HepG2 (cell line): ENCODE measurements around the gene PSPH. TPM values are rescaled to one million over a fixed set of nuclear protein-coding genes. Genes with fewer than 3 reads are reported as not detected.

Experiments used
- AKAP8 ChIP-seq: sonication (generic); formaldehyde crosslinking; IDR thresholded peaks from 2 replicates; pipeline ENCODE4 v1.5.1; 2020; ENCODE audit warnings: mild to moderate bottlenecking, missing genetic modification reagents
- ATRX ChIP-seq: sonication (generic); formaldehyde crosslinking; IDR thresholded peaks from 2 replicates; pipeline ENCODE4 v1.4.0; 2020; ENCODE audit warnings: missing genetic modification reagents, borderline replicate concordance
- FOSL2 ChIP-seq: sonication (generic); formaldehyde crosslinking; IDR thresholded peaks from 2 replicates; pipeline ENCODE4 v1.4.0; 2020; ENCODE audit warnings: missing genetic modification reagents
- HNRNPLL ChIP-seq: fragments of 200-400 bp; formaldehyde crosslinking; IDR thresholded peaks from 2 replicates; pipeline ENCODE4 v1.6.1; 2017; ENCODE audit warnings: mild to moderate bottlenecking, low read depth, low read length; ENCODE audit not compliant: poor library complexity, severe bottlenecking
- IKZF4 ChIP-seq: sonication (generic); formaldehyde crosslinking; IDR thresholded peaks from 2 replicates; pipeline ENCODE4 v1.5.1; 2020; ENCODE audit warnings: borderline replicate concordance, mild to moderate bottlenecking, low read depth, missing genetic modification reagents; ENCODE audit errors: not compliant biosample characterization
- KDM2A ChIP-seq: sonication (generic); formaldehyde crosslinking; IDR thresholded peaks from 2 replicates; pipeline ENCODE4 v1.4.0; 2020; ENCODE audit warnings: low read depth, missing genetic modification reagents, borderline replicate concordance
- LBX2 ChIP-seq: sonication (generic); formaldehyde crosslinking; IDR thresholded peaks from 2 replicates; pipeline ENCODE4 v1.5.0; 2020; ENCODE audit warnings: missing genetic modification reagents, mild to moderate bottlenecking, borderline replicate concordance
- MZF1 ChIP-seq: sonication (generic); formaldehyde crosslinking; IDR thresholded peaks from 2 replicates; pipeline ENCODE4 v1.8.1; 2023; ENCODE audit warnings: mild to moderate bottlenecking, missing genetic modification reagents, borderline replicate concordance
- NFIC ChIP-seq: IDR thresholded peaks from 2 replicates; pipeline ENCODE4 v1.6.1; 2012; ENCODE audit warnings: mild to moderate bottlenecking, low read length, inconsistent platforms
- NR1H2 ChIP-seq: sonication (generic); formaldehyde crosslinking; IDR thresholded peaks from 2 replicates; pipeline ENCODE4 v1.8.1; 2022; ENCODE audit warnings: low read depth, missing genetic modification reagents, borderline replicate concordance
- RAD51 ChIP-seq: fragments of 450-650 bp; IDR thresholded peaks from 2 replicates; pipeline ENCODE4 v1.6.1; 2016; ENCODE audit warnings: borderline replicate concordance
- STAG1 ChIP-seq: sonication (generic); formaldehyde crosslinking; IDR thresholded peaks from 2 replicates; pipeline ENCODE4 v1.4.0; 2020; ENCODE audit warnings: missing genetic modification reagents
- TGIF2 ChIP-seq: IDR thresholded peaks from 2 replicates; pipeline ENCODE4 v1.6.1; 2016; ENCODE audit warnings: control low read depth, missing compliant biosample characterization
- XRCC5 ChIP-seq: fragments of 200-400 bp; formaldehyde crosslinking; optimal IDR thresholded peaks from 2 replicates; pipeline ENCODE3; 2017; ENCODE audit warnings: mild to moderate bottlenecking, low read length
- ZFP36 ChIP-seq: fragments of 150-350 bp; IDR thresholded peaks from 2 replicates; pipeline ENCODE4 v1.6.1; 2018; ENCODE audit warnings: borderline replicate concordance, low read length, low read depth; ENCODE audit not compliant: partially characterized antibody
- ZKSCAN1 ChIP-seq: fragments of 150-350 bp; IDR thresholded peaks from 2 replicates; pipeline ENCODE4 v1.6.1; 2014; ENCODE audit warnings: low read length
- ZNF230 ChIP-seq: sonication (generic); formaldehyde crosslinking; IDR thresholded peaks from 2 replicates; pipeline ENCODE4 v1.4.0; 2020; ENCODE audit warnings: mild to moderate bottlenecking, missing genetic modification reagents
- ZNF281 ChIP-seq: sonication (generic); formaldehyde crosslinking; IDR thresholded peaks from 2 replicates; pipeline ENCODE4 v1.4.0; 2020; ENCODE audit warnings: missing genetic modification reagents, borderline replicate concordance
- ZNF605 ChIP-seq: sonication (generic); formaldehyde crosslinking; IDR thresholded peaks from 2 replicates; pipeline ENCODE4 v1.8.0; 2022; ENCODE audit warnings: mild to moderate bottlenecking, missing genetic modification reagents
- ZNF672 ChIP-seq: sonication (generic); formaldehyde crosslinking; IDR thresholded peaks from 2 replicates; pipeline ENCODE4 v1.8.1; 2022; ENCODE audit warnings: missing genetic modification reagents
- ZNF720 ChIP-seq: sonication (generic); formaldehyde crosslinking; IDR thresholded peaks from 2 replicates; pipeline ENCODE4 v1.4.0; 2020; ENCODE audit warnings: missing genetic modification reagents
- ZNF850 ChIP-seq: sonication (generic); formaldehyde crosslinking; conservative IDR thresholded peaks from 2 replicates; pipeline ENCODE4 v1.9.0; 2021; ENCODE audit warnings: mild to moderate bottlenecking, missing genetic modification reagents
- ZZZ3 ChIP-seq: sonication (generic); formaldehyde crosslinking; IDR thresholded peaks from 2 replicates; pipeline ENCODE4 v1.4.0; 2020; ENCODE audit warnings: missing genetic modification reagents, mild to moderate bottlenecking, borderline replicate concordance
- polyA plus RNA-seq, 8 experiments: library from polyadenylated mRNA; depleted of rRNA in 3 of 8; stranded (reverse) in 7 of 8; unstranded in 1 of 8; fragments of >200 nt; fragmentation: Illumina TruSeq in 4 of 8; extraction: Trizol in 4 of 8; gene quantifications; 2 replicates each; pipeline versions ENCODE4 v1.2.1 to v1.2.3, GENCODE V29; 2011 to 2016; ENCODE audit warnings: low read depth in 4 of 8, missing spikeins in 1 of 8, mixed read lengths in 1 of 8; ENCODE audit not compliant: insufficient read depth in 1 of 8
- total RNA-seq, 5 experiments: library from RNA; depleted of rRNA; stranded (reverse); fragments of >200 nt; fragmentation: Illumina TruSeq; extraction: Trizol; gene quantifications; 2 replicates each; pipeline ENCODE4 v1.2.3, GENCODE V29; 2016; ENCODE audit warnings: low read depth in 1 of 5
- TF ChIP-seq, protein P1 (sequence below): sonication (generic); formaldehyde crosslinking; IDR thresholded peaks from 2 replicates; pipeline ENCODE4 v1.5.0; 2020; ENCODE audit warnings: mild to moderate bottlenecking, missing genetic modification reagents
- TF ChIP-seq, protein P2 (sequence below): sonication (generic); formaldehyde crosslinking; IDR thresholded peaks from 2 replicates; pipeline ENCODE4 v1.5.0; 2020; ENCODE audit warnings: mild to moderate bottlenecking, low read depth, missing genetic modification reagents, borderline replicate concordance

The PSPH gene
- total and polyA plus RNA-seq, 2 of the 13 experiments (the other 11 are each of a cell fraction or from before 2014, with no cell fraction given): 85.5 to 124 TPM

DNA sequence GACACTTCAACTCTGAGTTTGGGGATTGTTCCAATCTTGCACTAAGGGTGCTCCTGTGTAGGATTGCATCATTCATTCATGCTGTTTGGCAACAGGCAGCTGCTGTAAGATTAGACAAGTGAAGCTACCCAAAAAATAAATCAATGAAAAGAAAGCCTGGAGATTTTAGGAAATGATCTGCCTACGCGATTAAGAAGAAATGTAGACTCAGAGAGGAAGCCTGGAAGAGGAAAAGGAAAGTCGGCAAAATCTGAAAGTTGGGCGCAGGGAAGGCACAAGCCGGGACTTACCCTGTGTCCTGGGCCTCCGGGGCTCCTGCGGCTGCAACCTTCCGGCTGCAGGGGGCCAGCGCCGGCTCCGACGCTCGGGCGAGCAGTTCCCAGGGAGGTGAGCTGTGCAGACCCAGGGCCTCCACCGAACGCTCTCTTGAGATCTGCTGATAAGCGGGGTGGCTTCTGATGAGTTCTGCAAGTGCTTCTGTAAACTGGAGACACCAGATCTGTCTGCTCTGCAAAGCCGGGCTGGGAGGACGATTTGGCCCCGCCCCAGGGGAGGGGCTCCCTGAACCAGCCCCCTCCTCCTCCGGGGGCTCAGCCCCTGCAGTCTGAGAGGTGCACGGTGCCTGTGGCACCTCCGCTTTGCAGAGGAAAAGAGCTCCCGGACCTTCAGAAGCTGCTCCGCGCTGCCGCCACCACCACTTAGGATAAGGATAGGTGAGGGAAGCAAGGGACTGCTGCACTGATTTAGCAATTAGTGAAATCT, 17.4 kb downstream of the PSPH start (continued):
- TF ChIP-seq MZF1 (CRISPR knock-in tag) (no peak), STAG1 (no peak; the same call in 1 of the 2 replicates), XRCC5 (no peak), TGIF2 (CRISPR knock-in tag) (0 out of 2 replicates have a peak, but pooled peaks have one; percentile 28), FOSL2 (CRISPR knock-in tag) (peak; percentile 24; the same call in 1 of the 2 replicates), ZNF850 (CRISPR knock-in tag) (no peak), NR1H2 (CRISPR knock-in tag) (no peak), ZNF605 (CRISPR knock-in tag) (peak; percentile 91), ZNF281 (CRISPR knock-in tag) (no peak), KDM2A (peak; percentile 58; the same call in 1 of the 2 replicates), ZNF720 (CRISPR knock-in tag) (no peak), HNRNPLL (peak; percentile 59), ZNF230 (CRISPR knock-in tag) (no peak), IKZF4 (CRISPR knock-in tag) (peak; percentile 21), ZZZ3 (no peak), ZNF672 (no peak), ATRX (no peak), ZFP36 (no peak), LBX2 (CRISPR knock-in tag) (no peak; the same call in 1 of the 2 replicates), RAD51 (no peak), NFIC (no peak), ZKSCAN1 (no peak), AKAP8 (CRISPR knock-in tag) (no peak)
- TF ChIP-seq, protein P1, sequence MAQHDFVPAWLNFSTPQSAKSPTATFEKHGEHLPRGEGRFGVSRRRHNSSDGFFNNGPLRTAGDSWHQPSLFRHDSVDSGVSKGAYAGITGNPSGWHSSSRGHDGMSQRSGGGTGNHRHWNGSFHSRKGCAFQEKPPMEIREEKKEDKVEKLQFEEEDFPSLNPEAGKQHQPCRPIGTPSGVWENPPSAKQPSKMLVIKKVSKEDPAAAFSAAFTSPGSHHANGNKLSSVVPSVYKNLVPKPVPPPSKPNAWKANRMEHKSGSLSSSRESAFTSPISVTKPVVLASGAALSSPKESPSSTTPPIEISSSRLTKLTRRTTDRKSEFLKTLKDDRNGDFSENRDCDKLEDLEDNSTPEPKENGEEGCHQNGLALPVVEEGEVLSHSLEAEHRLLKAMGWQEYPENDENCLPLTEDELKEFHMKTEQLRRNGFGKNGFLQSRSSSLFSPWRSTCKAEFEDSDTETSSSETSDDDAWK: no peak
- TF ChIP-seq, protein P2, sequence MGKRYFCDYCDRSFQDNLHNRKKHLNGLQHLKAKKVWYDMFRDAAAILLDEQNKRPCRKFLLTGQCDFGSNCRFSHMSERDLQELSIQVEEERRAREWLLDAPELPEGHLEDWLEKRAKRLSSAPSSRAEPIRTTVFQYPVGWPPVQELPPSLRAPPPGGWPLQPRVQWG: no peak
